Measurements from ENCODE around the gene NME7.

DNA sequence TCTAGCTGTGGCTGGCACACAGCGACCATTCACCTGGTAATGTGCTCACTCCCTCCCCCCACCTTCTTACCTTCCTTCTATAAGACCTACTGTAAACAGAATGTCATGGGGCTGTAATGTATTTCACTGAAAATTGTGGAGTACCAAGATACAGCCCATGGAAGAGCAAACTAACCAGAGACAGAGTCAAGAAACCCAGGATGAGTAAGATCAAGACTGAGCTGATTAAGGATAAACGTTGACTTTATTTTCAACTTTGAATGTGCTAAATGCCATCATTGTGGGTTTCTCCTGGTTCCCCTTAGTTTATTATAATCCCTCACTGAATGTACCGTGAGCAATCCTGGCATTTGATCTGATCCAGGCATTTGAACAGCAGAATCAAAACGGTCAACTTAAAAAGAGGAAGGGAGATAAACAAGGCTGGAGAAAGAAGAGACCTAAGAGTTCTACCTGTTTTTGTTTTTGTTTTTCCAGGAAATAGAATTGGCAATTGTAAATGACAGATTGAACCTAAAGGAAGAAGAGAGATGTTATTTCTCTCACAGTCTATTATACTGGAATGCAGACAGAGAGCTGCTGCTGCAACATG is 277.2 kb downstream of the NME7 start:
- TF ChIP-seq JUNB (IDR thresholded peaks at IDR 0.05; ENCODE audit: unreplicated experiment) (no peak), EZH2 (IDR thresholded peaks at IDR 0.05; ENCODE audit: low read depth, unreplicated experiment) (no peak)
- TF ChIP-seq, protein P1, sequence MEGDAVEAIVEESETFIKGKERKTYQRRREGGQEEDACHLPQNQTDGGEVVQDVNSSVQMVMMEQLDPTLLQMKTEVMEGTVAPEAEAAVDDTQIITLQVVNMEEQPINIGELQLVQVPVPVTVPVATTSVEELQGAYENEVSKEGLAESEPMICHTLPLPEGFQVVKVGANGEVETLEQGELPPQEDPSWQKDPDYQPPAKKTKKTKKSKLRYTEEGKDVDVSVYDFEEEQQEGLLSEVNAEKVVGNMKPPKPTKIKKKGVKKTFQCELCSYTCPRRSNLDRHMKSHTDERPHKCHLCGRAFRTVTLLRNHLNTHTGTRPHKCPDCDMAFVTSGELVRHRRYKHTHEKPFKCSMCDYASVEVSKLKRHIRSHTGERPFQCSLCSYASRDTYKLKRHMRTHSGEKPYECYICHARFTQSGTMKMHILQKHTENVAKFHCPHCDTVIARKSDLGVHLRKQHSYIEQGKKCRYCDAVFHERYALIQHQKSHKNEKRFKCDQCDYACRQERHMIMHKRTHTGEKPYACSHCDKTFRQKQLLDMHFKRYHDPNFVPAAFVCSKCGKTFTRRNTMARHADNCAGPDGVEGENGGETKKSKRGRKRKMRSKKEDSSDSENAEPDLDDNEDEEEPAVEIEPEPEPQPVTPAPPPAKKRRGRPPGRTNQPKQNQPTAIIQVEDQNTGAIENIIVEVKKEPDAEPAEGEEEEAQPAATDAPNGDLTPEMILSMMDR (conservative IDR thresholded peaks at IDR 0.05; ENCODE audit: low read depth in 2 of 2) = no peak
